SK-N-SH (cell line): ENCODE measurements around the gene GEMIN8.

Experiments used
- CHD2 ChIP-seq: fragments of 150-350 bp; IDR thresholded peaks from 2 replicates; pipeline ENCODE4 v1.6.1; 2018; ENCODE audit warnings: low read length; ENCODE audit not compliant: partially characterized antibody
- EZH2phosphoT487 ChIP-seq: fragments of 200-600 bp; sonication (generic); IDR thresholded peaks from 2 replicates; pipeline ENCODE4 v1.6.1; 2017; ENCODE audit warnings: low read depth, mixed run types, mild to moderate bottlenecking, antibody characterized with exemption, moderate library complexity, borderline replicate concordance
- GABPA ChIP-seq: IDR thresholded peaks from 2 replicates; pipeline ENCODE4 v1.4.0; 2012; ENCODE audit warnings: low read depth, mild to moderate bottlenecking
- JUND ChIP-seq: IDR thresholded peaks from 2 replicates; pipeline ENCODE4 v1.4.0; 2012
- MAX ChIP-seq: IDR thresholded peaks from 2 replicates; pipeline ENCODE4 v1.4.0; 2012; ENCODE audit warnings: low read depth
- PBX3 ChIP-seq: IDR thresholded peaks from 2 replicates; pipeline ENCODE4; 2012
- POLR2AphosphoS5 ChIP-seq: IDR thresholded peaks from 2 replicates; pipeline ENCODE4 v1.6.1; 2012; ENCODE audit warnings: low read depth, low read length
- RAD21 ChIP-seq: IDR thresholded peaks from 2 replicates; pipeline ENCODE4 v1.6.1; 2012; ENCODE audit warnings: mild to moderate bottlenecking, low read length
- REST ChIP-seq: IDR thresholded peaks from 2 replicates; pipeline ENCODE4 v1.6.1; 2012; ENCODE audit warnings: mild to moderate bottlenecking, low read depth, low read length, moderate library complexity
- SMC3 ChIP-seq: IDR thresholded peaks from 2 replicates; pipeline ENCODE4 v1.6.1; 2012; ENCODE audit warnings: low read depth, low read length, improper control_type of control experiment
- TEAD4 ChIP-seq: IDR thresholded peaks from 2 replicates; pipeline ENCODE4 v1.4.0; 2012; ENCODE audit warnings: mild to moderate bottlenecking, borderline replicate concordance; ENCODE audit not compliant: insufficient read depth
- USF2 ChIP-seq: fragments of 150-350 bp; IDR thresholded peaks from 2 replicates; pipeline ENCODE4 v1.6.1; 2017; ENCODE audit warnings: antibody characterized with exemption, low read length, low read depth, borderline replicate concordance
- ZBTB33 ChIP-seq: IDR thresholded peaks from 2 replicates; pipeline ENCODE4 v1.4.0; 2012; ENCODE audit warnings: low read depth, borderline replicate concordance
- TF ChIP-seq, protein P1 (sequence below): fragments of 200-600 bp; sonication (generic); IDR thresholded peaks from 2 replicates; pipeline ENCODE4 v1.6.1; 2017; ENCODE audit warnings: antibody characterized with exemption, mild to moderate bottlenecking, moderate library complexity

- TF ChIP-seq POLR2AphosphoS5, result no peak
- no peak for TF ChIP-seq CHD2
- no peak for TF ChIP-seq USF2
- TF ChIP-seq RAD21, result no peak
- TF ChIP-seq, protein P1, sequence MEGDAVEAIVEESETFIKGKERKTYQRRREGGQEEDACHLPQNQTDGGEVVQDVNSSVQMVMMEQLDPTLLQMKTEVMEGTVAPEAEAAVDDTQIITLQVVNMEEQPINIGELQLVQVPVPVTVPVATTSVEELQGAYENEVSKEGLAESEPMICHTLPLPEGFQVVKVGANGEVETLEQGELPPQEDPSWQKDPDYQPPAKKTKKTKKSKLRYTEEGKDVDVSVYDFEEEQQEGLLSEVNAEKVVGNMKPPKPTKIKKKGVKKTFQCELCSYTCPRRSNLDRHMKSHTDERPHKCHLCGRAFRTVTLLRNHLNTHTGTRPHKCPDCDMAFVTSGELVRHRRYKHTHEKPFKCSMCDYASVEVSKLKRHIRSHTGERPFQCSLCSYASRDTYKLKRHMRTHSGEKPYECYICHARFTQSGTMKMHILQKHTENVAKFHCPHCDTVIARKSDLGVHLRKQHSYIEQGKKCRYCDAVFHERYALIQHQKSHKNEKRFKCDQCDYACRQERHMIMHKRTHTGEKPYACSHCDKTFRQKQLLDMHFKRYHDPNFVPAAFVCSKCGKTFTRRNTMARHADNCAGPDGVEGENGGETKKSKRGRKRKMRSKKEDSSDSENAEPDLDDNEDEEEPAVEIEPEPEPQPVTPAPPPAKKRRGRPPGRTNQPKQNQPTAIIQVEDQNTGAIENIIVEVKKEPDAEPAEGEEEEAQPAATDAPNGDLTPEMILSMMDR, result no peak
- no peak for TF ChIP-seq MAX
- TF ChIP-seq REST, result no peak
- TF ChIP-seq TEAD4, result no peak
- TF ChIP-seq EZH2phosphoT487, result no peak
- TF ChIP-seq ZBTB33, result no peak
- TF ChIP-seq GABPA, result no peak
- no peak for TF ChIP-seq JUND
- no peak for TF ChIP-seq PBX3
- no peak for TF ChIP-seq SMC3
Observed at GRCh38 chrX:13996650-13997049, 33.0 kb downstream of the GEMIN8 start.
